Adrenal gland (tissue), 5 donors: ENCODE measurements around the gene KIF5C.

Experiments used
- CTCF ChIP-seq, 6 experiments: fragments of 450-650 bp in 4 of 6; fragments of 200-600 bp in 2 of 6; sonication (generic) in 1 of 6; IDR thresholded peaks; 1 replicate in 5 of 6; 2 replicates in 1 of 6; pipeline versions ENCODE4 v1.5.1 to v1.8.0; 2016 to 2021; ENCODE audit warnings: antibody characterized with exemption in 6 of 6, mild to moderate bottlenecking in 2 of 6, moderate library complexity in 1 of 6
- POLR2A ChIP-seq, 2 donors: fragments of 450-650 bp; IDR thresholded peaks; one replicate each; pipeline ENCODE4 v1.6.1; 2017; ENCODE audit warnings: antibody characterized with exemption in 2 of 2, mild to moderate bottlenecking in 2 of 2, moderate library complexity in 1 of 2
- donor health status: DM: no; HTN: no; CAD: no.

GRCh38 chr2:149036507-149037293 lies 161.7 kb downstream of the KIF5C start:
- TF ChIP-seq POLR2A (IDR thresholded peaks at IDR 0.05) = no peak
- TF ChIP-seq CTCF (IDR thresholded peaks at IDR 0.05) = no peak
